Uterus (tissue), 2 donors: Measurements from ENCODE around the gene NRL.

Experiments
- POLR2A ChIP-seq, 2 donors: fragments of 450-650 bp; IDR thresholded peaks; one replicate each; pipeline ENCODE4 v1.6.1; 2016; ENCODE audit warnings: antibody characterized with exemption in 2 of 2, mild to moderate bottlenecking in 1 of 2, moderate library complexity in 1 of 2
- TF ChIP-seq, protein P1 (sequence below), 4 experiments: fragments of 200-600 bp in 2 of 4; fragments of 450-650 bp in 2 of 4; sonication (generic) in 2 of 4; IDR thresholded peaks; one replicate each; pipeline ENCODE4 v1.5.1; 2016 to 2019; ENCODE audit warnings: antibody characterized with exemption in 4 of 4, mild to moderate bottlenecking in 2 of 4, moderate library complexity in 1 of 4

- no peak for TF ChIP-seq POLR2A (IDR thresholded peaks at IDR 0.05)
- TF ChIP-seq, protein P1, sequence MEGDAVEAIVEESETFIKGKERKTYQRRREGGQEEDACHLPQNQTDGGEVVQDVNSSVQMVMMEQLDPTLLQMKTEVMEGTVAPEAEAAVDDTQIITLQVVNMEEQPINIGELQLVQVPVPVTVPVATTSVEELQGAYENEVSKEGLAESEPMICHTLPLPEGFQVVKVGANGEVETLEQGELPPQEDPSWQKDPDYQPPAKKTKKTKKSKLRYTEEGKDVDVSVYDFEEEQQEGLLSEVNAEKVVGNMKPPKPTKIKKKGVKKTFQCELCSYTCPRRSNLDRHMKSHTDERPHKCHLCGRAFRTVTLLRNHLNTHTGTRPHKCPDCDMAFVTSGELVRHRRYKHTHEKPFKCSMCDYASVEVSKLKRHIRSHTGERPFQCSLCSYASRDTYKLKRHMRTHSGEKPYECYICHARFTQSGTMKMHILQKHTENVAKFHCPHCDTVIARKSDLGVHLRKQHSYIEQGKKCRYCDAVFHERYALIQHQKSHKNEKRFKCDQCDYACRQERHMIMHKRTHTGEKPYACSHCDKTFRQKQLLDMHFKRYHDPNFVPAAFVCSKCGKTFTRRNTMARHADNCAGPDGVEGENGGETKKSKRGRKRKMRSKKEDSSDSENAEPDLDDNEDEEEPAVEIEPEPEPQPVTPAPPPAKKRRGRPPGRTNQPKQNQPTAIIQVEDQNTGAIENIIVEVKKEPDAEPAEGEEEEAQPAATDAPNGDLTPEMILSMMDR (IDR thresholded peaks at IDR 0.05): no peak
Observed at GRCh38 chr14:24093207-24093900, 21.4 kb downstream of the NRL start.
